ENCODE results near the gene SORCS2.

SORCS2 gene

DNA sequence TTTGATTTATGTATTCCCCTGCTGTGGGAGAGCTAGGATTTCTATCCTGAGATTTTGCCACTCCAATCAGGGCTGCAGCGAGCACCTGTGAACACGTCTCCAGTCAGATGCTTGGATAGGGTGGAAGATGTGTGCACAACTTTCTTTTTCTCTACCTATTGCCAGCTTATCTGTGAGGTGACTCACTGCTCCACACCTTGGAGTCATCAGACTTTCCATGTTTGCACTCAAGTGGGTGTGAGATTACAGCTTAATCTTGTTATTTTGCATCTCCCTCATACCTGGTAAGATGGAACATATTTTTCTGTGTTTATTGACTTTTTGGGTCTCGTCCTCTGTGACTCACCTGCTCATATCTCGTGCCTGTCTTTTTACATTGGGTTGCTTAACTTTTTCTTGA is 210.2 kb downstream of the SORCS2 start:
- TF ChIP-seq, protein P1, sequence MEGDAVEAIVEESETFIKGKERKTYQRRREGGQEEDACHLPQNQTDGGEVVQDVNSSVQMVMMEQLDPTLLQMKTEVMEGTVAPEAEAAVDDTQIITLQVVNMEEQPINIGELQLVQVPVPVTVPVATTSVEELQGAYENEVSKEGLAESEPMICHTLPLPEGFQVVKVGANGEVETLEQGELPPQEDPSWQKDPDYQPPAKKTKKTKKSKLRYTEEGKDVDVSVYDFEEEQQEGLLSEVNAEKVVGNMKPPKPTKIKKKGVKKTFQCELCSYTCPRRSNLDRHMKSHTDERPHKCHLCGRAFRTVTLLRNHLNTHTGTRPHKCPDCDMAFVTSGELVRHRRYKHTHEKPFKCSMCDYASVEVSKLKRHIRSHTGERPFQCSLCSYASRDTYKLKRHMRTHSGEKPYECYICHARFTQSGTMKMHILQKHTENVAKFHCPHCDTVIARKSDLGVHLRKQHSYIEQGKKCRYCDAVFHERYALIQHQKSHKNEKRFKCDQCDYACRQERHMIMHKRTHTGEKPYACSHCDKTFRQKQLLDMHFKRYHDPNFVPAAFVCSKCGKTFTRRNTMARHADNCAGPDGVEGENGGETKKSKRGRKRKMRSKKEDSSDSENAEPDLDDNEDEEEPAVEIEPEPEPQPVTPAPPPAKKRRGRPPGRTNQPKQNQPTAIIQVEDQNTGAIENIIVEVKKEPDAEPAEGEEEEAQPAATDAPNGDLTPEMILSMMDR (IDR thresholded peaks at IDR 0.05; ENCODE audit: low read depth, low read length) = no peak
- no peak for DNase-seq (ENCODE audit: extremely low read depth, low read depth)

DNA sequence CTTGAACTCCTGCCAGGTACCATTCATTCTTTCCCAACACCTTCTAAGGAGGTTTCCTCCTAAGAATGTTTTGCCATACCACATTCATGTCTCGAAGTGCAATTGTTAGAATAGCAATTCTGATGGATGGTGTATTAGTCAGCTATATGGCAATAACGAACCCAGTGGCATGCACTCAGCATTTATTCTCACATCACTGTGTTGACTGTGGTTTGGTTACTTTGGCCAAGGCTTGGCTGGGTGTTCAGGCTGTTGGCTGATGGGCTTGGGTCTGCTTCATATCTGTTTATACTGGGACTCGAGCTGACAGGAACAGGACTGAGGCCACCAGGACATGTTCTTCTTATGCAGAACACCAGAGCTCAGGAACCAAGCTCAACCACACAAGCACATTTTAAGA is 210.7 kb downstream of the SORCS2 start:
- no peak for DNase-seq (ENCODE audit: extremely low read depth, low read depth)
- TF ChIP-seq, protein P1 (IDR thresholded peaks at IDR 0.05; ENCODE audit: low read depth, low read length) = no peak

DNA sequence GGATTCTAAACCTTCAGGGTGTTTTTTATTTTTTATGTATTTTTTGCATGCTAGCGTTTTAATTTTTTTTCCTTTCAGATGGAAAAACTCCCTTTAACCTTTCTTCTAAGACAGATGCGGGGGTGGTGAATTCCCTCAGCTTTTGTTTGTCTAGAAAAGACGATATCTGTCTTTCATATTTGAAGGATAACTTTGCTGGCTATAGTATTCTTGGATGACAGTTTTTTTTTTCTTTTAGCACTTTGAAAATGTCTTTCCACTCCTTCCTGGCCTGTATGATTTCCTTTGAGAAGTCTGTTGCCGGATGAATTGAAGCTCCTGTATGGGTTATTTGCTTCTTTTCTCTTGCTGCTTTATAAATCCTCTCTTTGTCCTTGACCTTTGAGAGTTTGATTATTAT is 215.8 kb downstream of the SORCS2 start:
- DNase-seq (ENCODE audit: extremely low read depth, low read depth) = no peak
- TF ChIP-seq, protein P1 (IDR thresholded peaks at IDR 0.05; ENCODE audit: low read depth, low read length) = no peak

DNA sequence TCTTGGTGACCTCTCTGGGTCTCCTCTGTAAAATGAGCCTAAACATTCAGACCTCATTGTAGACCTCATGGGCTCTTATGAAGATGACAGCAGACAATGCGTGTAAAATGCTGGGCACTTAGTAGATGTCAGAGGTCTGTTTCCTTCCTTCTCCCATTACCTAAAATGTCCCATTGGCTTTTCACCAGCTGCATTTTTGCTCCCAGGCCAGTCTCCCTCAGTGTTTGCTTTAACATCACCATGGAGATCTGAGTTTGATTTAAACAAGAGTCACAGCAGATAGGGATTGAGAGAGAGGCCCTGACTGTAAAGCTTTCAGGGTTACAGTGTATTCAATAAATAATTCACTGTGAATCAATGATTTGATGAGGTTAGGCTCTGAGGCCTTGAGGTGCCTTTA is 218.1 kb downstream of the SORCS2 start:
- no peak for DNase-seq (ENCODE audit: extremely low read depth, low read depth)
- TF ChIP-seq, protein P1 (IDR thresholded peaks at IDR 0.05; ENCODE audit: low read depth, low read length) = no peak

DNA sequence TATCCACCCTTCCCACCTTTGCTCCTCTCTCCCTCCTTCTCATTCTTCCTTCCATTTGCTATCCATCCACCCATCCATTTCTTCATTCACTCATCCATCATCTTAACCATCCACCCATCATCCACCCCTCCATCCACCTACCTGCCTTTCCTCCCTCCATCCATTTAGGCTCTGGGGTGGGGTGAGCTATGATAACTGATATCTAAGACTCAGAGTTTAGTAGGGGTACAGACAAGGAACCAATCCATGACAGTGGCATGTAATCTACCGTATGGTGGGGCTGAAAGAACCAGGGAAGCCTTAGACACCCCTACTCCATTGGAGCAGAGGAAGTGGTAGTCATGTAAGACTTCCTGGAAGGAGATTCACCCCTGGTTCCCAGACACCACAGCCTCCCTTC is 219.2 kb downstream of the SORCS2 start:
- TF ChIP-seq, protein P1 (IDR thresholded peaks at IDR 0.05; ENCODE audit: low read depth, low read length) = no peak
- no peak for DNase-seq (ENCODE audit: extremely low read depth, low read depth)

DNA sequence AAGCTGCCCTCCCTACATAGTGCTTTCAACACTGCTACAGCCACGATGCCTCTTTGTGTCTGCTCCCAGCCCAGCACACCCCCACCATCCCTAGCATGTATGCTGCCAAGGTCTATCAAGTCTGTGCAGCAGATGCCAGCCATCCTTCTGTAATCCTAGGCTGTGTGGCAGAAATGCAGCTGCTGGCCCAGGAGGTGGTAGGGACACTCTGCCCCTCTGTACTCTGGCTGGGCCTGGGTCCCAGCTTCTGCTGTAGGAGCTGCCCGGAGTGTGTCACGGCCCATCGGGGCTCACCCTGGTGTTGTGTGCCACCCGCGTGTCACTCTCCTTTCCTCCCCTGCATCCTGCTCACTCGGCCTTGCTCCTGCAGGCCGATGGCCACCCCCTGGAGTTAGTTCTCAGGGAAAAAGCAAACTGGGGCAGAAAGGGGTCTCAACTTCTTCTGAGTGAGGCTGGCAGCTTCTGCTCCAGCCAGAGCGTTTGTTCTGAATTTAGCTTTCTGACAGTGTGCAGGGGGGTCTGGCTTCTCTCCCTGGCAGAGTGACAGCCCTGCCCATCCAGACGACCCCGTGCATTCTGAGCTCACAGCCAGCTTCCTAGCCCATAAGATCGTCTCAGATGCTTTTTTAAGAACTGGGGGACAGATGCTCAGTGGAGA is 219.7 kb downstream of the SORCS2 start:
- no peak for DNase-seq (ENCODE audit: extremely low read depth, low read depth)
- TF ChIP-seq, protein P1 (IDR thresholded peaks at IDR 0.05; ENCODE audit: low read depth, low read length) = no peak

DNA sequence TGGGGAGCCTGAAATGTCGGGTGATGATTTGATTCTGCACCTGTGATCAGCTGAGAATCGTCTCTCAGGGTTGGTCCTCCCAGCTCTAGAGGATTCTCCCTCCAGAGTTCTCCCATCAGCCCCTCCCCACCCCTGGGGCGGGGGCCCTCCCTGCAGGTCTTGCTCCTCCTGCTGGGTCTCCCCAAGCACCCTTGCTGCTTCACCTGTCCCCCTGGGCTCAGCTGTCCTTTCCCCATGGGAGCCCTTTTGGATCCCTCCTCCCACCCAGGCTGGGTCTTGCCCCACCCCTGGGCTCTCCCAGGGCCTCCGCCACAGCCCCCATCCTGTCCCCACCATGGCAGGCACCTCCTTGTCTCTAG is 220.2 kb downstream of the SORCS2 start:
- TF ChIP-seq, protein P1 (IDR thresholded peaks at IDR 0.05; ENCODE audit: low read depth, low read length) = no peak
- no peak for DNase-seq (ENCODE audit: extremely low read depth, low read depth)

All from AG09319 (cell line).